Fibroblast of lung (primary cell): Measurements from ENCODE around the gene SLC12A9. TPM values are rescaled to one million over a fixed set of nuclear protein-coding genes. Genes with fewer than 3 reads are reported as not detected.
A peak's percentile ranks its signal among the peaks of the same experiment; 100 is the strongest.

Source experiments
- DNase-seq, 2 donors: peaks; one replicate each; pipeline versions ENCODE4 v3.0.0 to v3.0.0-alpha.2; 2010; ENCODE audit warnings: low read depth in 2 of 2
- H2AFZ ChIP-seq: 2 replicates; pipeline ENCODE4 v1.5.1; 2012; ENCODE audit warnings: low read length, control low read depth, inconsistent platforms
- H3K27ac ChIP-seq: 2 replicates; pipeline ENCODE4 v1.5.1; 2011; ENCODE audit warnings: low read length, control low read depth; ENCODE audit not compliant: insufficient read depth
- H3K27me3 ChIP-seq: 2 replicates; pipeline ENCODE4 v1.5.1; 2011; ENCODE audit warnings: mild to moderate bottlenecking, low read length; ENCODE audit not compliant: control insufficient read depth, insufficient read depth
- H3K36me3 ChIP-seq: 2 replicates; pipeline ENCODE4 v1.5.1; 2011; ENCODE audit warnings: low read length; ENCODE audit not compliant: control insufficient read depth, insufficient read depth
- H3K4me1 ChIP-seq: 2 replicates; pipeline ENCODE4 v1.5.1; 2011; ENCODE audit warnings: low read length; ENCODE audit not compliant: control insufficient read depth, insufficient read depth; ENCODE audit errors: extremely low read depth
- H3K4me2 ChIP-seq: 2 replicates; pipeline ENCODE4 v1.5.1; 2011; ENCODE audit warnings: low read length, control low read depth; ENCODE audit not compliant: insufficient read depth; ENCODE audit errors: extremely low read depth
- H3K4me3 ChIP-seq, 4 experiments: fragments of 200-600 bp in 1 of 4; sonication (generic) in 1 of 4; replicated peaks in 1 of 4; 2 replicates each; pipeline ENCODE4 v1.5.1; 2011 to 2016; ENCODE audit warnings: low read length in 4 of 4, low read depth in 3 of 4, mild to moderate bottlenecking in 3 of 4, control low read depth in 2 of 4, inconsistent platforms in 1 of 4, mixed read lengths in 1 of 4; ENCODE audit not compliant: insufficient read depth in 1 of 4; ENCODE audit errors: control extremely low read depth in 1 of 4
- H3K79me2 ChIP-seq: 2 replicates; pipeline ENCODE4 v1.5.1; 2012; ENCODE audit warnings: mild to moderate bottlenecking, low read length, inconsistent platforms; ENCODE audit not compliant: control insufficient read depth, insufficient read depth
- H3K9ac ChIP-seq: 2 replicates; pipeline ENCODE4 v1.5.1; 2011; ENCODE audit warnings: mild to moderate bottlenecking, low read length, control low read depth; ENCODE audit not compliant: insufficient read depth
- H3K9me3 ChIP-seq: 2 replicates; pipeline ENCODE4 v1.5.1; 2012; ENCODE audit warnings: low read depth, low read length; ENCODE audit not compliant: control insufficient read depth, insufficient read depth
- H4K20me1 ChIP-seq: 2 replicates; pipeline ENCODE4 v1.5.1; 2011; ENCODE audit warnings: low read length; ENCODE audit not compliant: control insufficient read depth, insufficient read depth; ENCODE audit errors: extremely low read depth
- CTCF ChIP-seq, 2 donors: IDR thresholded peaks in 1 of 2; conservative IDR thresholded peaks in 1 of 2; 1 replicate in 1 of 2; 2 replicates in 1 of 2; pipeline ENCODE4 v1.5.1; 2011 to 2012; ENCODE audit warnings: low read length in 2 of 2, control low read depth in 1 of 2, inconsistent platforms in 1 of 2, low read depth in 1 of 2, mild to moderate bottlenecking in 1 of 2
- EZH2 ChIP-seq: IDR thresholded peaks from 2 replicates; pipeline ENCODE4 v1.5.1; 2012; ENCODE audit warnings: low read length, control low read depth, mild to moderate bottlenecking; ENCODE audit errors: missing control alignments
- polyA plus RNA-seq, 2 donors: library from polyadenylated mRNA; depleted of rRNA in 1 of 2; stranded (reverse) in 1 of 2; unstranded in 1 of 2; fragments of >200 nt; gene quantifications; 2 replicates each; pipeline ENCODE4 v1.2.1, GENCODE V29; 2011 to 2012; ENCODE audit warnings: missing spikeins in 1 of 2
- total RNA-seq: library from RNA; depleted of rRNA; stranded (reverse); fragments of >200 nt; gene quantifications from 2 replicates; pipeline ENCODE4 v1.2.1, GENCODE V29; 2014

Gene SLC12A9
- total and polyA plus RNA-seq, 2 donors (not counting 1 experiment from before 2014, with no cell fraction given) = 6.6 to 18.5 TPM

- no peaks in the 10 kb centered on the region for H3K27me3 ChIP-seq
- peaks cover 38% of the 10 kb centered on the region for H3K79me2 ChIP-seq
- H3K27ac ChIP-seq = peak overlapping the region; percentile 98
- H4K20me1 ChIP-seq = no peaks in the 10 kb centered on the region
- no peak for TF ChIP-seq EZH2
- no peak for TF ChIP-seq CTCF (conservative IDR thresholded peaks at IDR 0.05 in 1 of 2, IDR thresholded peaks at IDR 0.05 in 1 of 2; ENCODE audit: low read depth in 1 of 2, low read length in 2 of 2)
- no peak overlapping the region for H2AFZ ChIP-seq
- H3K9ac ChIP-seq = peak overlapping the region; percentile 99
- H3K4me3 ChIP-seq = peak overlapping the region; percentile 80 to 99 (median 96)
- peaks cover 6% of the 10 kb centered on the region for H3K4me1 ChIP-seq
- peak overlapping the region; percentile 91 for H3K4me2 ChIP-seq
- H3K36me3 ChIP-seq = peaks cover 18% of the 10 kb centered on the region
- no peaks in the 10 kb centered on the region for H3K9me3 ChIP-seq
- DNase-seq = no peak
Observed at GRCh38 chr7:100867776-100868485, 15.4 kb downstream of the SLC12A9 start.

GRCh38 chr7:100873599-100874299, 21.2 kb downstream of the SLC12A9 start:
- no peak overlapping the region for H3K9ac ChIP-seq
- H4K20me1 ChIP-seq = no peaks in the 10 kb centered on the region
- H3K79me2 ChIP-seq = peaks cover 61% of the 10 kb centered on the region
- no peak for DNase-seq
- H3K36me3 ChIP-seq = peaks cover 27% of the 10 kb centered on the region
- H3K27me3 ChIP-seq = no peaks in the 10 kb centered on the region
- TF ChIP-seq EZH2 (no peak), CTCF (conservative IDR thresholded peaks at IDR 0.05 in 1 of 2, IDR thresholded peaks at IDR 0.05 in 1 of 2; ENCODE audit: low read depth in 1 of 2, low read length in 2 of 2) (no peak)
- H3K4me1 ChIP-seq = peaks cover 6% of the 10 kb centered on the region
- peak overlapping the region; percentile 92 for H3K27ac ChIP-seq
- peak overlapping the region; percentile 84 for H3K4me2 ChIP-seq
- no peaks in the 10 kb centered on the region for H3K9me3 ChIP-seq
- no peak overlapping the region for H2AFZ ChIP-seq
- H3K4me3 ChIP-seq = peak overlapping the region in 2 of 4 experiments; percentile 92 to 95

- H2AFZ ChIP-seq = peak overlapping the region; percentile 62
- H3K9ac ChIP-seq = peak overlapping the region; percentile 88
- H3K79me2 ChIP-seq = peaks cover 61% of the 10 kb centered on the region
- no peaks in the 10 kb centered on the region for H3K9me3 ChIP-seq
- H3K4me2 ChIP-seq = peak overlapping the region; percentile 84
- H3K27ac ChIP-seq = peak overlapping the region; percentile 92
- no peak for TF ChIP-seq CTCF (conservative IDR thresholded peaks at IDR 0.05 in 1 of 2, IDR thresholded peaks at IDR 0.05 in 1 of 2; ENCODE audit: low read depth in 1 of 2, low read length in 2 of 2)
- TF ChIP-seq EZH2 = no peak
- DNase-seq = no peak
- H3K4me1 ChIP-seq = peaks cover 6% of the 10 kb centered on the region
- no peaks in the 10 kb centered on the region for H4K20me1 ChIP-seq
- peaks cover 27% of the 10 kb centered on the region for H3K36me3 ChIP-seq
- H3K27me3 ChIP-seq = no peaks in the 10 kb centered on the region
- peak overlapping the region; percentile 51 to 95 (median 75) for H3K4me3 ChIP-seq
Observed at GRCh38 chr7:100874300-100874576, 21.7 kb downstream of the SLC12A9 start.
